Measurements from ENCODE around the gene CBX7.
A peak's percentile ranks its signal among the peaks of the same experiment; 100 is the strongest.

The CBX7 gene

GRCh38 chr22:39146256-39147101 is 6.0 kb downstream of the CBX7 start:
- no peak for DNase-seq

- DNase-seq = no peak
These were observed 8.2 kb downstream of the CBX7 start for GRCh38 chr22:39144101-39144767.

GRCh38 chr22:39142088-39142680 is 10.3 kb downstream of the CBX7 start:
- no peak for DNase-seq

- DNase-seq = no peak
These were observed 12.5 kb downstream of the CBX7 start for GRCh38 chr22:39139933-39140332.

- DNase-seq = no peak
These were observed 14.0 kb downstream of the CBX7 start for GRCh38 chr22:39138357-39138997.

GRCh38 chr22:39136317-39136716 is 16.2 kb downstream of the CBX7 start:
- DNase-seq = no peak

- DNase-seq = peak; percentile 5
These were observed 17.2 kb downstream of the CBX7 start for GRCh38 chr22:39135092-39135896.

- DNase-seq = no peak
These were observed 18.0 kb downstream of the CBX7 start for GRCh38 chr22:39134366-39135091.

GRCh38 chr22:39133871-39134270 is 18.6 kb downstream of the CBX7 start:
- no peak for DNase-seq

GRCh38 chr22:39132871-39133524 is 19.5 kb downstream of the CBX7 start:
- DNase-seq = no peak

GRCh38 chr22:39132281-39132680 is 20.2 kb downstream of the CBX7 start:
- DNase-seq = no peak

- no peak for DNase-seq
These were observed 21.3 kb downstream of the CBX7 start for GRCh38 chr22:39130892-39131855.

- no peak for DNase-seq
These were observed 22.3 kb downstream of the CBX7 start for GRCh38 chr22:39130152-39130704.

GRCh38 chr22:39129746-39130145 is 22.7 kb downstream of the CBX7 start:
- DNase-seq = no peak

GRCh38 chr22:39129081-39129480 is 23.4 kb downstream of the CBX7 start:
- no peak for DNase-seq

- DNase-seq = no peak
These were observed 24.0 kb downstream of the CBX7 start for GRCh38 chr22:39128508-39128907.

GRCh38 chr22:39125622-39126021 is 26.9 kb downstream of the CBX7 start:
- no peak for DNase-seq

GRCh38 chr22:39123751-39124581 is 28.5 kb downstream of the CBX7 start:
- DNase-seq = no peak

All from NCI-H1092 (cell line).